Fibroblast of the aortic adventitia (primary cell): ENCODE results near the gene ATPAF1. TPM values are rescaled to one million over a fixed set of nuclear protein-coding genes. Genes with fewer than 3 reads are reported as not detected.

Experiments used
- DNase-seq: peaks from one replicate; pipeline ENCODE4 v3.0.0-alpha.2; 2010; ENCODE audit warnings: low read depth
- H3K4me3 ChIP-seq: 2 replicates; pipeline ENCODE4 v1.5.1; 2011; ENCODE audit warnings: low read depth, mild to moderate bottlenecking, control low read depth, low read length, moderate library complexity
- total RNA-seq: library from RNA; depleted of rRNA; stranded (reverse); fragments of >200 nt; gene quantifications from 2 replicates; pipeline ENCODE4 v1.2.3, GENCODE V29; 2012; ENCODE audit warnings: low replicate concordance
- TF ChIP-seq, protein P1 (sequence below): IDR thresholded peaks from 2 replicates; pipeline ENCODE4 v1.5.1; 2011; ENCODE audit warnings: mild to moderate bottlenecking, low read length, control low read depth, inconsistent platforms; ENCODE audit not compliant: insufficient read depth

Gene ATPAF1
- total RNA-seq, 1 donor, result 53.5 TPM

DNA sequence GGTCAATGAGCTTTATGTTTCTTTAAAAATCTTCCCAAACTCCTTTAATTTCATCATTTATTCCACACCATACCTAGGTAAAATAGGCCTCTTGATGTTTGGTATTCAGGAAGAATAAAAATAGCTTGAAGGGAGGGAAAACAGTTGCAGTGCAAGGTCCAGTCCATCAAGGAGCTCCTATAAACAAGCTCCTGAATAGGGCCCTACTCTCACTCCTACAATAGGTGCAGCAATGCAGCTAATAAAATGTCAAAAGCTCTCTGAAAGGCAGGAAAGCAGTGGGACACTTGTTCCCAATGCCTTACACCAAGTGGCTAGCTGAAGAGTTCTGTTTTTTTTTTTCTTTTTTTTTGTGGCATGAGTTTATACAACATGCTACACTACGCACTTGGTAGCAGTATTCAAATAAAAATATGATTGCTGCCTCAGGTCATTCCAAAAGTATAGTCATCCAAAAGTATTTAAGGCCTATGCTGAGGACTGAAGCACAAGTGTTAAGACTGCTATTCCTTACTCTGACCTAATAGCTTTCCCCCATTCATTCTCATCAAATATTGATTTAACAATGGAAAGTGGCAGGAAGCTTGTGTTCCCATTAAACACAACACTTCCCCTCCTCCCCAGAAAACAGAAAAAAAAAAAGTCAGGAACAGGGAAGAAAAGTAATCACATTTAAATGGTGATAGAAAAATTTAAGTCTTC is 13.3 kb upstream of the ATPAF1 start:
- no peak overlapping the region for H3K4me3 ChIP-seq
- no peak for DNase-seq
- TF ChIP-seq, protein P1, sequence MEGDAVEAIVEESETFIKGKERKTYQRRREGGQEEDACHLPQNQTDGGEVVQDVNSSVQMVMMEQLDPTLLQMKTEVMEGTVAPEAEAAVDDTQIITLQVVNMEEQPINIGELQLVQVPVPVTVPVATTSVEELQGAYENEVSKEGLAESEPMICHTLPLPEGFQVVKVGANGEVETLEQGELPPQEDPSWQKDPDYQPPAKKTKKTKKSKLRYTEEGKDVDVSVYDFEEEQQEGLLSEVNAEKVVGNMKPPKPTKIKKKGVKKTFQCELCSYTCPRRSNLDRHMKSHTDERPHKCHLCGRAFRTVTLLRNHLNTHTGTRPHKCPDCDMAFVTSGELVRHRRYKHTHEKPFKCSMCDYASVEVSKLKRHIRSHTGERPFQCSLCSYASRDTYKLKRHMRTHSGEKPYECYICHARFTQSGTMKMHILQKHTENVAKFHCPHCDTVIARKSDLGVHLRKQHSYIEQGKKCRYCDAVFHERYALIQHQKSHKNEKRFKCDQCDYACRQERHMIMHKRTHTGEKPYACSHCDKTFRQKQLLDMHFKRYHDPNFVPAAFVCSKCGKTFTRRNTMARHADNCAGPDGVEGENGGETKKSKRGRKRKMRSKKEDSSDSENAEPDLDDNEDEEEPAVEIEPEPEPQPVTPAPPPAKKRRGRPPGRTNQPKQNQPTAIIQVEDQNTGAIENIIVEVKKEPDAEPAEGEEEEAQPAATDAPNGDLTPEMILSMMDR, result no peak

DNA sequence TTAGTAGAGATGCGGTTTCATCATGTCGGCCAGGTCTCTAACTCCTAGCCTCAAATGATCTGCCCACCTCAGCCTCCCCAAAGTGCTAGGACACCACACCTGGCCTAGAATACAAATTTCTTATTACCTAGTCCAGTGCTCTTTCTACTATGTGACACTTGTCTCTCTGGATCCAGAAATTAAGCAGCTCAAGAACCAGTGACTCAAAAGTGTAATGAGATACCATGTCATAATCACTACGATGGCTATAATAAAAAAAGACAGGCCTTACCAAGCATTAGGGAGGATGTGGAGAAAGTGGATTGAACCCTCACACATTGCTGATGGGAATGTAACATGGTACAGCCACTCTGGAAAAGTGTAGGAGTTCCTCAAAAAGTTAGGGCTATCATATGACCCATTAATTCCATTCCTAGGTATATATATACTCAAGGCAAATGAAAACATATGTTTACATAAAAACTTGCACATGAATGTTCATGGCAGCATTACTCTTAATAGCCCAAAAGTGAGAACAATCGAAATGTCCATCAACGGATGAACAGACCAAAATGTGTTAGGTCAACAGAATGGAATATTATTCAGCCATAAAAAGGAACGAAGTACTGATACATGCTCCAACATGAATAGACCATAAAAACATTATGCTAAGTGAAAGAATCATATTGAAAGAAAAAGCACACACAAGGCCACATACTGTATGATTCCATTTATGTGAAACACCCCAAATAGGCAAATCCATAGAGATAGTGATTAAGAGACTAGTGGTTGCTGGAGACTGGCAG is 11.8 kb upstream of the ATPAF1 start:
- DNase-seq, result no peak
- TF ChIP-seq, protein P1, result no peak
- no peak overlapping the region for H3K4me3 ChIP-seq

DNA sequence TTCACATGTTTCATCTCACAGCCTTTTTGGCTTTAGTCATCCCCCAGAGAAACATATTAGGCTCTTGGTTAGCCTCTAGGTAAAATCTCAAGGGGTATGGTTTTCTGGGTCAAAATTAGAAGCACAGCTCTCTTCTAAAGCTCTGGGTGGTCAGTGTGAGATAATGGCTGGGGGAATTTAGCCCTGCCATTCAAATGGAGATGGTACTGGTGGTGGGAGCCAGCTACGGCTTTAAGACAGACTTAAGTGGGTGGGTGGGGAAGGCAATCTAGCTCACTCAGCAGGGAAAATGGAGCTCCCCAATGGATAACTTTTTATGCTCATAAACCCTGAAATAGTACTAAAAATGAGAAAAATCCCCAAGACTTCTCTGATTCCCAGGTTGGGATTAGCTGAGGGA is 9.2 kb upstream of the ATPAF1 start:
- DNase-seq, result no peak
- TF ChIP-seq, protein P1, result no peak
- H3K4me3 ChIP-seq, result no peak overlapping the region

DNA sequence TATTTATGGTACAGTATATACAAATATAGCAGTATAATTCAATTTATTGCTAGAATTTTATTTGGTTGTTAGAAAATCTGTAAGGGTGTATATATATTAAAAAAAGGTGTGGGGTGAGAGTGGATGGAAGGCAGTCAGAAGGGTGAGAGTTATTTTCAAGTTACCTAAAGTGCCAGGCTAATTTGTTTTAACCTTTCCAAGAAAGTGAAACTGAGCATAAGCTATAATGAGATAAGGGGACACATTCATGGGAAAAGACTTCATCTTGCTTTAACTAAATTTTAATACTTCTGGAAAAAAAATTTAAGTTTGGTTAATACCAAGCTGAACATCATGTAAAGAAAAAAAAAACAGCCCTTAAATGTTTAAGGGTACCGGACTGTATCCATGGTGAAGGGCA is 8.4 kb upstream of the ATPAF1 start:
- no peak overlapping the region for H3K4me3 ChIP-seq
- DNase-seq, result no peak
- TF ChIP-seq, protein P1, result no peak

DNA sequence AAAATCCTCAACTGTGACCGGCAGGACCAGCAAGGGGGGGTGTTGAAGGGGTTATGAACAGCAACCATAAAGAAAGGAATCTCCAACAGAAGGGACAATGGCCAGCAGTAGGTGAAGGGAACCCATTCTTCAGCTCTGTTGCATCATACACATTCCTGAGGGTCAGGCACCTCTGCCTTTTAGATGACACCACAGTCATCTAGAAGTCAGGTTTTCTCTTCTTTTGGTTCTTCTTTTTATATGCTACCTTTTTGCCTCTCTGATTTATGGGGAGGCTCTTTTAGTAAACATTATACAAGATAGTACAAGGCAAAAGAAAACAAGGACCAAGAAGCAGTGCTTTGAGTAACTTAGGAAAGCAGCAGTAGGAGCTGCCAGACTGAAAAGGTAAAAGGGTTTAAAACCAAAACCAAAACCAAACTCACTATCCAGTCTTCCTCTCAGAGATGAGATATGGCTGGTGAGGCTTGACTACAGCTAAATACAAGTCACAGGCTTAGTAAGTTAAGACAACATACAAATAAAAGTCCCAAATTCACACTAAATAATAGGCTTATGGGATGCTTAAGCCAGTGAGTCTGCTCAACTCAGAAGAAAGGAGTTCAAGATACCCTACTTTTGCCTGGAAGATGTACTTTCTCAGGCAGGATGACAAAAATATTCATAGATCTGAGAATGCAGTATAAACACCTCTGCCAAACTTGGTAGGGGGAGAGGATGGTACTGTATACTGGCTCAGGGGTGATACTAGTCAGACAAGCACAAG is 7.6 kb upstream of the ATPAF1 start:
- H3K4me3 ChIP-seq, result no peak overlapping the region
- DNase-seq, result no peak
- TF ChIP-seq, protein P1, result no peak

DNA sequence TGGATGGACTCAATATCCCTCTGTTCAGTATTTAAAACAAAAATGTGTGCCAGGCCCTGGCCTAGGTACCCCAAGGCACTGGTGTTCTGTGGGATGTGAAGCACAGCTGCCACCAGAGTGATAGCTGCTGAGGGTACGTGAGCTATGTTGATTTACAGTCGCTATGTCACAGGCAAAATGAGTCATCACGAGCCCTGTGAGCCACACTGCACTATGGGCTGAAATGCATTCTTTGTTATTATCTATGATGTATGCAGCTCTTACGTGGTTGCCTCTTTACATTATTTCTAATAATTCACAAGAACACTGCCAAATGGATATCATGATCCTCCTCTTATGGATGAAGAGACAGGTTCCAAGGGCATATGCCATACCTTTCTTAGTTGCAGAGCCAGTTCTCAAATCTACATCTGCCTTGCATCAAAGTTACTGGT is 5.6 kb upstream of the ATPAF1 start:
- no peak for DNase-seq
- no peak overlapping the region for H3K4me3 ChIP-seq
- TF ChIP-seq, protein P1, result no peak
